Dermis microvascular lymphatic vessel endothelial cell (primary cell): ENCODE results near the gene SLC35F6. TPM values are rescaled to one million over a fixed set of nuclear protein-coding genes. Genes with fewer than 3 reads are reported as not detected.

Source experiments
- DNase-seq, 2 donors: peaks; one replicate each; pipeline versions ENCODE4 v3.0.0 to v3.0.0-alpha.2; 2010; ENCODE audit warnings: low read depth in 2 of 2
- total RNA-seq: library from RNA; depleted of rRNA; stranded (reverse); fragments of >200 nt; gene quantifications from 2 replicates; pipeline ENCODE4 v1.2.1, GENCODE V29; 2014

SLC35F6 gene, protein sequence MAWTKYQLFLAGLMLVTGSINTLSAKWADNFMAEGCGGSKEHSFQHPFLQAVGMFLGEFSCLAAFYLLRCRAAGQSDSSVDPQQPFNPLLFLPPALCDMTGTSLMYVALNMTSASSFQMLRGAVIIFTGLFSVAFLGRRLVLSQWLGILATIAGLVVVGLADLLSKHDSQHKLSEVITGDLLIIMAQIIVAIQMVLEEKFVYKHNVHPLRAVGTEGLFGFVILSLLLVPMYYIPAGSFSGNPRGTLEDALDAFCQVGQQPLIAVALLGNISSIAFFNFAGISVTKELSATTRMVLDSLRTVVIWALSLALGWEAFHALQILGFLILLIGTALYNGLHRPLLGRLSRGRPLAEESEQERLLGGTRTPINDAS
- 28.6 and 57.0 TPM in 2 replicates for total RNA-seq

GRCh38 chr2:26764078-26764887, at the start of gene SLC35F6:
Gene SLC35F6 (plus strand): TSS chr2:26764284. CDS start chr2:26764350, 66 bp downstream.
- DNase-seq = peak in 1 of 2 donors; percentile 82

DNA sequence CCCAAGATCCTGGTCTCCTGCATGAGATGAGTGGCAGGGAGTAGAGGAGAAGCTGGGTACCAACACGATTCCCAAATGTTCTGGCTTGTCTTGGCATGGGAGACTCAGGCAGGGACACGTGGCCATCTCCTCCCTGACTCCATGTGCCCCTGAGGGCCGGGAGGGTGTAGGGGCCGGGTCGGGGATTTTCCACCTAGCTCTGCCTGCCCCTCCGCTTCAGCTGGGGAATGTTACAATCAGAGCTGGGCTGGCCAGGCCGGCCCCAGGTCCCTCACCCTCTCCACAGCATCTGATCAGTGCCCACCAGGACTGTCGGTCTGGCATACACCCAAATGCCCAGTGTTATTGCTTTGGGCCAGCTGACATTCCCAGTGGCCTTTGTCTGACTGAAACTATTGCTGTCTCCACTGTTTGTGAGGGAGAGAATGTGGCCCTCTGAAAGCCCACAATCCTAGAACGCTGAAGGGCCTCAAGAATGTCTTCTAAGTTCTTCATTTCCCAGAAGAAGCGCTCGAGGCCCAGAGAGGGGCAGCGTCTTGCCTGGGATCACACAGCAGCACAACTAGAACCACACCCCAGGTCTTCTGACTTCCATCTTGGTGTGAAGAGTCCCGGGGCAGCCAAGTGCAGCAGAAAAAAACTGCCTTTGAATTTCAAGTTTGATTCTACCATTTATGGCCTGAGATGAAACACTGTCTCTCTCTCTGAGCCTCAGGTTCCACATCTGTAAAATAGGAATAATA, 48.4 kb upstream of the SLC35F6 start:
- DNase-seq = no peak

GRCh38 chr2:26716340-26716739, 47.7 kb upstream of the SLC35F6 start:
- no peak for DNase-seq

GRCh38 chr2:26716769-26717168, 47.3 kb upstream of the SLC35F6 start:
- no peak for DNase-seq

- DNase-seq = no peak
These were observed 46.7 kb upstream of the SLC35F6 start for GRCh38 chr2:26717362-26717761.

- no peak for DNase-seq
These were observed 45.0 kb upstream of the SLC35F6 start for GRCh38 chr2:26718949-26719686.

GRCh38 chr2:26720322-26721114, 43.6 kb upstream of the SLC35F6 start:
- peak; percentile 67 to 72 for DNase-seq

DNA sequence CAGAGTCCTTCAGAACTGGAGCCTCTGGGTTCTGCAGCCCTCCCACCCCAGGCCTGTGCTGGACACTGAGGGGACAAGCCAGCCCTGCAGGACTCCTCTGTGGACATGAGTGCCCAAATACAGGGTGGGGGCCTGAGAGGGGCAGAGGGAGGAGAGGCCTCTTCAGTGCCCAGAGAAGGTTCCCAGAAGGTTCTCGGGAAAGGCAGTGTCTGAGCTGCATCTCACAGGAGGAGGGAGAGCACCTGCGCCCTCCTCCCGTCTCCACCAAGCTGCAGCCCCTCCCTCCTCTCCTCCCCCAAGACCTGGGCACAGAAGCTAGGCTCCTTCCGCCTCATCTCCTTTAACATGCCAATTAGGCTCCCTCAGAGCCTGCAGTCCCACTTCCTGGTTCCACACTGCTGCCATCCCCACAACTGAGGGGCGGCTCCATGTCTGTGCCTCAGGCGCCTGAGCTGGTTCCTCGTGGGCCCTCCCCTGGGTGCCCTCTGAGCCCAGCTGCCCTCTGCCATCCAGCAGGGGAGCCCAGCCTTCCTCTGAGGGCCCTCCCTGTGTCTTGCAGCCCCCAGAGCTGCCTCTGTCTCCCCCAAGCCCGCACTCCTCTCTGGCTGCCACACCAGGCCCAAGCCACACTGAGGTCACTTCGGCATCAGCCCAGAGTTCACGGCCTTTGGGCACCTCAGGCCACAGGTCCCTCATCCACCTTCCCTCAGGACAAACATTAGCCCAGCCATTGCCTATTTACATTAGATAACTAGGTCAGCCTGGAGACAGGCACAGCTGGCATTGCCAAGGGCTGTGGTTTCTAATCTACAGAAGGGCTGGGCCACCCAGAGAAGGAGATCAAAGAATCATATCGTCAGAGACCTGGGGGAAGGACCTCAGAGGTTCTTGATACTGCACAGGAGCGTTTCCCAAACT, 42.7 kb upstream of the SLC35F6 start:
- no peak for DNase-seq

- DNase-seq = no peak
These were observed 41.8 kb upstream of the SLC35F6 start for GRCh38 chr2:26722328-26722727.

DNA sequence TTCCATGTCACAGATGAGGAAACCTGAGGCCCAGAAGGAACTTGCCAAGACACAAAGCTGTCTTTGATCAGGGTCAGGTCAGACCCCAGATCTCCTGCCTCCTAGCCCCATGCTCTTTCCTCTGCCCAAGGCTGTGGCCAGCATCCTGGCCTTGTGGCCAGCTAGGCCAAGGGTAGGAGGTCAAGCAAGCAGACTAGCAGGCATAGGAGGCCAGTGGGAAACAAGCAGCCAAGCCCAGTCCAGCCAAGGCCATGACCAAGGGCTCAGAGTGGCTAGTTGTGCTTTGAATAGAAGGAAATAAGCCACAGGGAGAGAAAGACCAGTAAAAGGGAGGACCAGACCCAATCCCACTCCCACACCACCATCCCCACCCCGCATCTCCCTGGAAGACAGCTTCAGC, 41.2 kb upstream of the SLC35F6 start:
- no peak for DNase-seq

DNA sequence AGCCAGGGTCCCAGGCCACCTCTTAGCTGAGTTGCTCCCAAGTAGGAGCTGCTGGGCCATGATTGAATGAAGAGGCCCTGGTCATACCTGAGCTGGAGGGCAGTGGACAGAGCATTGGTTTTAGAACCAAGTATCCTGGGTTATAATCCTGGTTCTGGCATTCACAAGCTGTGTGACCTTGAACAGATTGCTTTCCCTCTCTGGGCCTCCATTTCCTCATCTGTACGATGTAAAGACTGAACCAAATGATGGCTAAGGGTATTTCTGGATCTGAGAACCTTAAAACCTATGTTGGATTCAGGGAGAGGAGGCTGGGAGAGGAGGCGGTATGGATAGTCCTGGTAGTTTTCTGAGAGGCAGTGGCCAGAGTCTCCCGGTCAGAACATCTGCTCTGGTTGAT, 40.6 kb upstream of the SLC35F6 start:
- DNase-seq = no peak

DNA sequence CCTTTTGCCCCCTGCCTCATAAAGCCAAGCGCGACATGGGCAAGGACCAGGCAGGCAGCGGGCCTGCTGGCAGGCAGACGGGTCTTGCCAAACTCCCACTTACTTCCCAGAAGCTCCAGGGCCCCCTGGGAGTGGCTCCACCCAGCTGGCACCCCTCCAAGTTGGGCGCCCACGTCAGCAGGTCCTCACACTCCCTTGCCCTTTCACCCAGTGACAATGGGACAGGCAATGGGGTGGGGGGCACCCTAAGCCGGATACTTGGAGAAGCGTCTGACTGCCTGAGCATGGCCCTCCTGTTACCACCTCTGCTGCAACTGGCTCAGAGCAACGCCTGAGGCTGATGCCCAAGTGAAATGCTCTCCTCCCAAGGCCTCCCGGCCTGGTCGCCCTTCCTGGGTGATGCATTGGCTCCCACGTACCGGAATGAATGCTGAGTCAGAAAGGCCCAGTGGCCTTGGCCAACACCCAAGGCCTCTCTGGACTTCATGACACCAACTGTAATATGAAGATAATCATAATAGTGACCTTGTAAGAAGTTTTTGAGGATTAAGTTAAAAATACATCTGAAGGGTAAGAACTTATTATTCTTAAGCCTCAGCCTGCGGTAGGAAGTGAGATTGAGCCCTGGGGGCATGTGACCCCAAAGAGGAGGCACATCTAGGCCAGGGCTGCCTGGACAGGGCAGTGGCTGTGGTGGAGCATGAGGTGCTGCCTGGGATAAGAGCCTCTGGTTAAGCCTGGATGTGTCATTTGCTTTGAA, 39.9 kb upstream of the SLC35F6 start:
- DNase-seq = no peak

DNA sequence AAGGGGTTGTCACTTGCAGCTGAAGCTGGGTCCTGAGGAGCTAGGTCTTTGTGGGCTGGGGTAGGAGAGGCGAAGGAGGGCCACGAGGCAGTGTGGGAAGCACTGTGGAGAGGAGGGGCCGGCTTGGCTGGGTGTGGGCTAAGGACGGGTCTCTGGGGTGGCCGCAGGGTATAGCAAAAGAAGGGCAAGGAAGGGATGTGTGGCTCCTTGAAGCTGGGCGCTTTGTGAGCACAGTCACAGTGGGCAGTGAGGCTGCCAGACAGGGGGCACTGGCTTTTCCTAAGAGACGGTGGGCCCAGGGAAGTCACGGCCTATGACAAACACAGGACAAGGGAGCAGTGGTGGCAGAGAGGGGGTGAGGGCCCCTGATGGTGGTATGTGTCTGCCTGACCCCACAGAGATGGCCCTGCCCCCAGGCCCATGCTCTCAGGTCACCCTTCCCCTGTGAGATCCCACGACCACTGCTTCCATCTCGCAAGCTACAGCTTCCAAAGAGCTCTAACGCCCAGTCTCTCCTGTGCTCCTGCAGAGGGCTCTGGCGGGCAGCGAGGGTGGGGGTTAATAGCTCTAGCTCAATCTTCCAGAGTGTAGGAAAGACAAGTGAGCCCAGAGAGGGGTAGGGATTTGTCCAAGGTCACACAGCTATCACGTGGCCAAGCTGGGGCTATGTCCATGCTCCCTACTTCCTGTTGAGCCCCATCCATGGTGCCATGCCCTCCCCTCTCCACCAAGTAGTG, 39.1 kb upstream of the SLC35F6 start:
- no peak for DNase-seq

DNA sequence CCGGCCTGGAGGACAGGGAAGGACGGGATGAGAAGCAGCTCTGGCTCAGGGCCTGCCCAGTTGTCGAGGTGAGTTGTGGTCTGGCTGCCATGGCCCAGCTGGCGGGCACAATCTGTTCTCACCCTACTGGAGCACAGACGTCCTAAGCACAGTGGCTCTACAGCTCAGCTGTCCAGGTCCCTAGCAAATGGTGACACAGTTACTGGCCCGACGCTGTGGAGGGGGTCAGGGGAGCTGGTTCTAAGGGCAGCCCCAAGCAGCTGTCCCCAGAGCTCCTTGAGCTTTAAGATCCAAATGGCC, 38.6 kb upstream of the SLC35F6 start:
- no peak for DNase-seq

GRCh38 chr2:26726228-26726627, 37.9 kb upstream of the SLC35F6 start:
- DNase-seq = no peak

DNA sequence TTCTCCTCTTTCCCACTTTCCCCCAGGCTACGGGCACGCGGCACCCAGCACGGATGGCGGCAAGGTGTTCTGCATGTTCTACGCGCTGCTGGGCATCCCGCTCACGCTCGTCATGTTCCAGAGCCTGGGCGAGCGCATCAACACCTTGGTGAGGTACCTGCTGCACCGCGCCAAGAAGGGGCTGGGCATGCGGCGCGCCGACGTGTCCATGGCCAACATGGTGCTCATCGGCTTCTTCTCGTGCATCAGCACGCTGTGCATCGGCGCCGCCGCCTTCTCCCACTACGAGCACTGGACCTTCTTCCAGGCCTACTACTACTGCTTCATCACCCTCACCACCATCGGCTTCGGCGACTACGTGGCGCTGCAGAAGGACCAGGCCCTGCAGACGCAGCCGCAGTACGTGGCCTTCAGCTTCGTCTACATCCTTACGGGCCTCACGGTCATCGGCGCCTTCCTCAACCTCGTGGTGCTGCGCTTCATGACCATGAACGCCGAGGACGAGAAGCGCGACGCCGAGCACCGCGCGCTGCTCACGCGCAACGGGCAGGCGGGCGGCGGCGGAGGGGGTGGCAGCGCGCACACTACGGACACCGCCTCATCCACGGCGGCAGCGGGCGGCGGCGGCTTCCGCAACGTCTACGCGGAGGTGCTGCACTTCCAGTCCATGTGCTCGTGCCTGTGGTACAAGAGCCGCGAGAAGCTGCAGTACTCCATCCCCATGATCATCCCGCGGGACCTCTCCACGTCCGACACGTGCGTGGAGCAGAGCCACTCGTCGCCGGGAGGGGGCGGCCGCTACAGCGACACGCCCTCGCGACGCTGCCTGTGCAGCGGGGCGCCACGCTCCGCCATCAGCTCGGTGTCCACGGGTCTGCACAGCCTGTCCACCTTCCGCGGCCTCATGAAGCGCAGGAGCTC, 36.2 kb upstream of the SLC35F6 start:
- DNase-seq = peak in 1 of 2 donors; percentile 25

DNA sequence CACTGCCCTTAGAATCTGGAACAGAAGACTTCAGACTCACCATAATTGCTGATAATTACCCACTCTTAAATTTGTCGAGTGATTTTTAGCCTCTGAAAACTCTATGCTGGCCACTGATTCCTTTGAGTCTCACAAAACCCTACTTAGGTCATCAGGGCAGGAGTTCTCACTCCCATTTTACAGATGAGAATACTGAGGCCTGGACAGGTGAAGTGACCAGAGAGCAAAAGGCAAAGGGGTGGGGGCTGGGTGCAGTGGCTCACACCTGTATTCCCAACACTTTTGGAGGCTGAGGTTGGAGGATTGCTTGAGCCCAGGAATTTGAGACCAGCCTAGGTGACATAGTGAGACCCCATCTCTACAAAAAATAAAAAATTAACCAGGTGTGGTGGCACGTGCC, 34.8 kb upstream of the SLC35F6 start:
- DNase-seq = no peak
